Type B pancreatic cell (in vitro differentiated cells): ENCODE results near the gene PRKAR2B. TPM values are rescaled to one million over a fixed set of nuclear protein-coding genes. Genes with fewer than 3 reads are reported as not detected.
A peak's percentile ranks its signal among the peaks of the same experiment; 100 is the strongest.

Experiments used
- DNase-seq: peaks from one replicate; pipeline ENCODE4 v3.0.0; 2021; ENCODE audit warnings: mixed read lengths; ENCODE audit not compliant: unreplicated experiment; ENCODE audit errors: extremely low spot score
- H3K27ac Mint-ChIP-seq: 2 replicates; pipeline ENCODE4 v1.8.0; 2021; ENCODE audit warnings: mild to moderate bottlenecking, mixed read lengths
- H3K27me3 Mint-ChIP-seq: 2 replicates; pipeline ENCODE4 v1.8.0; 2021; ENCODE audit warnings: mixed read lengths
- H3K36me3 Mint-ChIP-seq: 2 replicates; pipeline ENCODE4 v1.8.0; 2021; ENCODE audit warnings: mixed read lengths
- H3K4me1 Mint-ChIP-seq: one replicate; pipeline ENCODE4 v1.8.0; 2021; ENCODE audit warnings: mixed read lengths; ENCODE audit not compliant: unreplicated experiment
- H3K4me3 Mint-ChIP-seq: 2 replicates; pipeline ENCODE4 v1.8.0; 2021; ENCODE audit warnings: mild to moderate bottlenecking, mixed read lengths
- H3K9me3 Mint-ChIP-seq: 2 replicates; pipeline ENCODE4 v1.8.0; 2021; ENCODE audit warnings: mixed read lengths
- CTCF ChIP-seq: fragments of 200-600 bp; sonication (generic); conservative IDR thresholded peaks from 2 replicates; pipeline ENCODE4 v1.5.0; 2021; ENCODE audit warnings: antibody characterized with exemption, mild to moderate bottlenecking
- total RNA-seq: library from RNA; stranded (reverse); gene quantifications from 2 replicates; pipeline ENCODE4 v1.2.1, GENCODE V29; 2021; ENCODE audit warnings: low replicate concordance

The PRKAR2B gene
- total RNA-seq, 1 donor from 2014 or later = 7.2 TPM

DNA sequence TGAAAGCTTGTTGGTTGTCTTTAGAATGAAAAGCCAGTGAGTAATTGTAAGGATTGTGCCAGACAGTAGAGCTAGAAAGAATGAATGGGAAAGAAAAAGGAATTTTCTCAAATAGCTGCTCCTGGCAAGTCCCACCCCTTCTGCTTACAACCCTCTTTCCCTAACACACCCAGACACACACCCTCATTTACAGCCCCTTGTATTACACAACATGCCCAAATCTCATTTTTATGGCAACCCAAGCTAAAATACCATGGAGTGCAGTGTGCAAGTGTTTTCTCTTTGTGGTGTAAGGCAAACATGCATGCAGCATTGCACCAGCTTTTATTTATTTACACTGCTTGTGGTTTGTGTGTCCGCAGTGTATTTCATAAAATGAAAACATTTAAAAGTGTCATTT lies 1.5 kb downstream of the PRKAR2B start:
- Mint-ChIP-seq H3K4me3 (peak overlapping the region; percentile 94), H3K9me3 (no peaks in the 10 kb centered on the region), H3K4me1 (peaks cover 16% of the 10 kb centered on the region), H3K36me3 (peaks cover 3% of the 10 kb centered on the region), H3K27me3 (peaks cover 9% of the 10 kb centered on the region), H3K27ac (no peak overlapping the region)
- no peak for DNase-seq
- no peak for TF ChIP-seq CTCF

GRCh38 chr7:107046491-107047259 lies 2.2 kb downstream of the PRKAR2B start:
- H3K27ac Mint-ChIP-seq = no peak overlapping the region
- no peak for TF ChIP-seq CTCF
- peaks cover 3% of the 10 kb centered on the region for H3K36me3 Mint-ChIP-seq
- no peak for DNase-seq
- H3K4me1 Mint-ChIP-seq = peaks cover 16% of the 10 kb centered on the region
- H3K27me3 Mint-ChIP-seq = peaks cover 9% of the 10 kb centered on the region
- H3K9me3 Mint-ChIP-seq = no peaks in the 10 kb centered on the region
- peak overlapping the region; percentile 94 for H3K4me3 Mint-ChIP-seq

DNA sequence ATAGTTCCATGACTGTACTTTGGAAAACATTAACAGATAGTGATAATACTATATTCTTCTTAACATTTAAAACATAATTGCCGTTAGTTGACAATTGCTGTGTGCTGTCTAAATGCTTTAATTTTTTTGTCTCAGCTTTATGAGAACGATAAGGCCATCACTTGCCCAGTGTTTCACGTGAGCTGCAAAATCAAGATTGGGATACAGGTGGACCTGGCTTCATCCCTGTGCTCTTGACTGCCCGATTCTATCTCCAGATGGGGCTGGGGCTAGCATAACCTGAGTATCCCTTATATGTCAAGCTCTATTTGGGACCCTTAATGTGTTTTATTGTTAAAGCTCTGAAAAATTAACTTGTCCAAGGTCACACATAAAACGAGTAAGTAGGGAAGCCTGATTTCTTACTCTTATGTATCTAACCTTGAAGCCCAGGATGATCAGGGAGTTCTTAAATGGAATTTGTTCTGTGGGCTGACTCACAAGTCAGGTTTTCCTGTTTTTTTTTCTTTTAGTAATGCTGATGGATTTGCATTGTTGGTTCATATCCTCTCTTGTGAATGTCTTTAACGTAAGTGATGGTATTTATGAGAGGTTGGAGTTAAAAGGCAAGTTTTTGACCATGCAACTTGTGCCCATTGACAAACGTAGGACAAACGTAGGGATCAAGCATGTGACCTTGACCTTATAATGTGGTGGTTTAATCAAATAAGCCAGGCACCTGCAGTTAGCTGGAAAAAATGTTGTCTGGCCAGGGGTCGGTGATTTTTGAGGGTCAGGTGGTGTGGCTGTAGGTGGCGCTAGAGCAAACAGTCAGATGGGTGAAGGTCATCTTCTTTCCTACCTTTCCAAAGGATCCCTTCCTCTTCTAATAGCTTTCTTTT lies 3.6 kb downstream of the PRKAR2B start:
- TF ChIP-seq CTCF = no peak
- peaks cover 16% of the 10 kb centered on the region for H3K4me1 Mint-ChIP-seq
- H3K36me3 Mint-ChIP-seq = peaks cover 3% of the 10 kb centered on the region
- H3K27me3 Mint-ChIP-seq = peaks cover 9% of the 10 kb centered on the region
- H3K9me3 Mint-ChIP-seq = no peaks in the 10 kb centered on the region
- no peak overlapping the region for H3K27ac Mint-ChIP-seq
- peak overlapping the region; percentile 18 for H3K4me3 Mint-ChIP-seq
- DNase-seq = no peak

DNA sequence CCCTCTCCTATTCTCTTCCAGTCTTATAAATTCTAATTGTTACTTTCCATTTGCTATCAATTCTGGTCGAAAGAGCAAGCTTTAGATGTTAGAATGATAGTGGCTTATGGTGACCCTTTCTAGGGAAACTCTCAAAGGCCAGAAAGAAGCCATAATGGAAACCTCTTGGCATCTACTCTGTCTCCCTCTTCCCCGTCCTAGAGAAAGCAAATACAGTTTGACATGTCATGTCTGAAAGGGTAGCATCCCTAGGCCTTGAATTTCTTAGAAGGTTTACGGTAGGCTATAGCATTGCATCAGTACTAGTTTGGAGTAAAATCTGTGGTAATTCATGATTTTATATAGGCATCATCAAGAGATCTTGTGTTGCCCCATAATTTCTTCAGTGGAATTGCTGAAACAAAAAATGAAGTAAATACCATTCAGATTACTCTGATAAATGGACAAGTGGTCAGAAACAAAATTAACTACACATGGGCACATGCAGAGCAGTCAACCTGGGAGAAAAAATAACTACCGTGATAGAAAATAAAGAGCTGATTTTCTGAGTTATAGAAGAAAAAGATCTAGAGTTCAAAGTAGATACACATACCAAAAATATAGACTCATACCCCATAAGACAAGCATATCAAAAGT lies 4.4 kb downstream of the PRKAR2B start:
- H3K4me3 Mint-ChIP-seq = peak overlapping the region; percentile 18
- H3K27ac Mint-ChIP-seq = no peak overlapping the region
- no peaks in the 10 kb centered on the region for H3K9me3 Mint-ChIP-seq
- H3K27me3 Mint-ChIP-seq = peaks cover 9% of the 10 kb centered on the region
- H3K4me1 Mint-ChIP-seq = peaks cover 16% of the 10 kb centered on the region
- no peak for DNase-seq
- no peak for TF ChIP-seq CTCF
- H3K36me3 Mint-ChIP-seq = peaks cover 3% of the 10 kb centered on the region

DNA sequence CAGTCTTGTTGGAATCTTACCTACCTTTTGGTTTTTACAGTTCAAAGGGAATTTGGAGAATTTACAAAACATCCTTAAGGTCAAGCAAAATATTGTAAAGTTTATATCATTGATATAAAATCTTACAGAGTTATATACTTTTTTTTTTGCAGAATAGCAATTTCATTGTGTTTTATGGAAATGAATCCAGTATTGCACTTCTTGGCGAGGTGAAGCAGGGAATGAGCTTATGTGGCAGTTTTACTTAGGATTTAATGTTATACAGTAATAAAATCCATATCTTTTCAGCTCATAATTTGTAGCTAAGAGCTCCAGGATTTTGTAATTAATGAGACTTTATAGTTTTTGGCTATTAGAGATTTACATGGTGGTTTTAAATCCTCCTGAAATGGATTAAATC lies 5.0 kb downstream of the PRKAR2B start:
- Mint-ChIP-seq H3K36me3 (peaks cover 3% of the 10 kb centered on the region), H3K4me1 (peaks cover 16% of the 10 kb centered on the region), H3K9me3 (no peaks in the 10 kb centered on the region), H3K27me3 (peaks cover 9% of the 10 kb centered on the region), H3K4me3 (no peak overlapping the region), H3K27ac (no peak overlapping the region)
- no peak for DNase-seq
- no peak for TF ChIP-seq CTCF
